GM12864 (cell line): ENCODE data around the gene CSNK2B.

Experiments
- DNase-seq: peaks from one replicate; pipeline ENCODE4 v3.0.0-alpha.2; 2011; ENCODE audit warnings: low read depth
- H3K4me3 ChIP-seq: 2 replicates; pipeline ENCODE4 v1.5.1; 2011; ENCODE audit warnings: mild to moderate bottlenecking, low read depth, low read length, control low read depth
- CTCF ChIP-seq: IDR thresholded peaks from 2 replicates; pipeline ENCODE4 v1.5.1; 2011; ENCODE audit warnings: low read depth, mild to moderate bottlenecking, moderate library complexity, low read length, control low read depth, inconsistent platforms; ENCODE audit errors: missing control alignments

The CSNK2B gene

GRCh38 chr6:31622684-31623091, 43.2 kb upstream of the CSNK2B start:
- no peak for DNase-seq
- TF ChIP-seq CTCF, result no peak
- H3K4me3 ChIP-seq, result no peak overlapping the region; the same call in 1 of the 2 replicates

- TF ChIP-seq CTCF, result no peak
- H3K4me3 ChIP-seq, result no peak overlapping the region
Measured at GRCh38 chr6:31624070-31624469, 41.8 kb upstream of the CSNK2B start.

GRCh38 chr6:31626952-31627351, 38.9 kb upstream of the CSNK2B start:
- TF ChIP-seq CTCF, result no peak
- no peak overlapping the region for H3K4me3 ChIP-seq
- no peak for DNase-seq

More at GRCh38 chr6:31624070-31624469, 41.8 kb upstream of the CSNK2B start:
- no peak for DNase-seq

- no peak overlapping the region for H3K4me3 ChIP-seq
- no peak for TF ChIP-seq CTCF
- DNase-seq, result no peak
Measured at GRCh38 chr6:31627690-31628287, 38.1 kb upstream of the CSNK2B start.

- no peak for TF ChIP-seq CTCF
- no peak overlapping the region for H3K4me3 ChIP-seq
- DNase-seq, result no peak
Measured at GRCh38 chr6:31629014-31629413, 36.9 kb upstream of the CSNK2B start.

- TF ChIP-seq CTCF, result no peak
- DNase-seq, result no peak
- no peak overlapping the region for H3K4me3 ChIP-seq
Measured at GRCh38 chr6:31630177-31630934, 35.5 kb upstream of the CSNK2B start.
